GM08714 (cell line): ENCODE results near the gene SUFU.
A peak's percentile ranks its signal among the peaks of the same experiment; 100 is the strongest.

Experiments
- H3K4me3 ChIP-seq: fragments of 200-500 bp; sonication (Bioruptor generic); 2 replicates; pipeline ENCODE4 v1.5.1; 2014; ENCODE audit warnings: mild to moderate bottlenecking, low read length, inconsistent platforms
- ZNF274 ChIP-seq: IDR thresholded peaks from 2 replicates; pipeline ENCODE4 v1.6.1; 2012; ENCODE audit warnings: mild to moderate bottlenecking, low read depth, low read length

SUFU gene

GRCh38 chr10:102643336-102644065 lies 139.7 kb downstream of the SUFU start:
- TF ChIP-seq ZNF274, result no peak
- peak overlapping the region; percentile 68 for H3K4me3 ChIP-seq

DNA sequence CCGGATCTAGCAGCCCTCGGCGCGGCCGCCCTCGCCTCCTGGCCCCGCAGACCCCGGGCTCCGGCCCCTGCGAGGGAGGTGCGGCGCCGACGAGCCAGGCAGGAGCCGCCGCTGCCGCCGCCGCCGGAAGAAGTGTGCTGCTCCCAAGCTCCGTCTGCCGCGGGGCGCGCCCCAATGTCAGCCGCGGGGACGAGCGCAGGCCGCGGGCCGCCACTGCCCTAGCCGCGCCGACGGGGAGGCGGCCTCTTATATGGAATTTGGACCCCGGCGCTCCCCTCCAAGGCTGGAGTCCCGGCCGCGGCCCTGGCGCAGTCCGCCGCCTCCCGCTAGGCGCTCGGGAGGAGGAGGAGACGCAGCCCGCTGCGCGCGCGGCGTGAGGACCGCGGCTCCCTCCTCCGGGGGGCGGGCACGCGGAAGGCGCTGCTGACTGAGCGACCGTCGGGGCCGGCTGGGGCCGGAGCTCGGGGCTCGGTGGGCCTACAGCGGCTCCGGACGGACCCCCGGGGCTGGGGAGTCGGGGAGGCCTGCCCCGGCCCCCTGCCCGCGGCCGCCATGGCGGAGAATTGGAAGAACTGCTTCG lies 140.4 kb downstream of the SUFU start, which contains the start of gene TRIM8:
Gene TRIM8 (plus strand): TSS at position 414 of the 580 bp plus-strand sequence. CDS start 139 bp downstream, at position 553.
- peak within 1 kb of the TSS; percentile 68 for H3K4me3 ChIP-seq

DNA sequence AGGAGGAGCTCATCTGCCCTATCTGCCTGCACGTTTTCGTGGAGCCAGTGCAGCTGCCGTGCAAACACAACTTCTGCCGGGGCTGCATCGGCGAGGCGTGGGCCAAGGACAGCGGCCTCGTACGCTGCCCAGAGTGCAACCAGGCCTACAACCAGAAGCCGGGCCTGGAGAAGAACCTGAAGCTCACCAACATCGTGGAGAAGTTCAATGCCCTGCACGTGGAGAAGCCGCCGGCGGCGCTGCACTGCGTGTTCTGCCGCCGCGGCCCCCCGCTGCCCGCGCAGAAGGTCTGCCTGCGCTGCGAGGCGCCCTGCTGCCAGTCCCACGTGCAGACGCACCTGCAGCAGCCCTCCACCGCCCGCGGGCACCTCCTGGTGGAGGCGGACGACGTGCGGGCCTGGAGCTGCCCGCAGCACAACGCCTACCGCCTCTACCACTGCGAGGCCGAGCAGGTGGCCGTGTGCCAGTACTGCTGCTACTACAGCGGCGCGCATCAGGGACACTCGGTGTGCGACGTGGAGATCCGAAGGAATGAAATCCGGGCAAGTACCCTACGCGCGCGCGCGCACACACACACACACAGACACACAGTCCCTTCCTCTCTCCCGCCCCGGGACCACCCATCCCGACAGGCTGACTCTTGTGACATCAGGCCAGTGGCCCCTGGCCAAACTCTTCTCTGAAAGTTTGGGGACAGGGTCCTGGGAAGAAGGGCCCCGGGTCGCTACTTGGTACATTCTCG lies 141.0 kb downstream of the SUFU start:
- no peak for TF ChIP-seq ZNF274
- H3K4me3 ChIP-seq, result peak overlapping the region; percentile 68

More for the DNA sequence above, 140.4 kb downstream of the SUFU start, which contains the start of gene TRIM8:
- TF ChIP-seq ZNF274, result no peak

- no peak for TF ChIP-seq ZNF274
- peak overlapping the region; percentile 68 for H3K4me3 ChIP-seq
Measured at GRCh38 chr10:102645388-102645740, 141.6 kb downstream of the SUFU start.

DNA sequence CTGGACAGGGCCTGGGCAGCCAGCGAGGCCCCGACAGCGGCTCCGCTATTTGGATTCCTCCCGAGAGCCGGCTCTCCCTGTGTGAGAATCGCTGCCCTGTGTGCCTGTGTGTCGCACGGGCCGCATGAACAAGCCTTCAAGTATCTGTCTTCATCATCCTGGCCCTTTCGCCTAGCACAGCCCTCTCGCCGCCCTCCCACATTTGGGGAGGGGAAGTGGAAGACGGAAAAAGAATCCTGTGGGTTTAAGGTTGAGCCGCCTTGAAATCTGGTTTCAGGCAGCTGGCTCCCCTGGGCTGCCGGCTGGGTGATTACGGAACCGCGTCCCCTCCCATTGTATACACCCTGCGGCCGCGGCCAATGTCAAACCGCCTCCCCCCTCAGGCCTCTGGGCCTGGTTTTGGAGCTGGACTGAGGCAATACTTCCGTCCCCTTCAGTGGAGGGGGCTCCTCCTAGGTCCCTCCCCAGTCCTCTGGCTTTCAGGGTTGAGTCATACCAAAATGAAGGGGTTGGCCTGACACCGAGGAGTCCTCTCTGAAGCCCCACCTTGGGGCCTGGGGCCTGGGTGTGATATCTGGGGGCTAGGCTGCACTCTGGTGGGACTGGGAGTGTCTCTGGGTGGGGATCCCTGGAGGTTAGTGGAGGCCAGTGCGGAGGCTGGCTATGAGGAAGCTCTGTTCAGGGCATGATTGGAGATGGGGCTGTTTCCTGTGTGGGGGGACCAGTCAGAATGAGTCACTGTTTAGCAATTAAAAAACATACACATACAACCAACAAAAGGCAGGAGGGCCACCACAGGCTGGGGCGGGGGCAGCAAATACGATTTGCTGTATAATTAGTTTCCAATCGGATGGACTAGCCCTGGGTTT lies 142.2 kb downstream of the SUFU start:
- TF ChIP-seq ZNF274, result no peak

GRCh38 chr10:102646610-102647442 lies 143.1 kb downstream of the SUFU start:
- no peak for TF ChIP-seq ZNF274
- H3K4me3 ChIP-seq, result peak overlapping the region; percentile 68; the same call in 1 of the 2 replicates

More for the DNA sequence above, 142.2 kb downstream of the SUFU start:
- peak overlapping the region; percentile 68 for H3K4me3 ChIP-seq

GRCh38 chr10:102647443-102648268 lies 143.9 kb downstream of the SUFU start:
- TF ChIP-seq ZNF274, result no peak
- peak overlapping the region; percentile 68; the same call in 1 of the 2 replicates for H3K4me3 ChIP-seq

DNA sequence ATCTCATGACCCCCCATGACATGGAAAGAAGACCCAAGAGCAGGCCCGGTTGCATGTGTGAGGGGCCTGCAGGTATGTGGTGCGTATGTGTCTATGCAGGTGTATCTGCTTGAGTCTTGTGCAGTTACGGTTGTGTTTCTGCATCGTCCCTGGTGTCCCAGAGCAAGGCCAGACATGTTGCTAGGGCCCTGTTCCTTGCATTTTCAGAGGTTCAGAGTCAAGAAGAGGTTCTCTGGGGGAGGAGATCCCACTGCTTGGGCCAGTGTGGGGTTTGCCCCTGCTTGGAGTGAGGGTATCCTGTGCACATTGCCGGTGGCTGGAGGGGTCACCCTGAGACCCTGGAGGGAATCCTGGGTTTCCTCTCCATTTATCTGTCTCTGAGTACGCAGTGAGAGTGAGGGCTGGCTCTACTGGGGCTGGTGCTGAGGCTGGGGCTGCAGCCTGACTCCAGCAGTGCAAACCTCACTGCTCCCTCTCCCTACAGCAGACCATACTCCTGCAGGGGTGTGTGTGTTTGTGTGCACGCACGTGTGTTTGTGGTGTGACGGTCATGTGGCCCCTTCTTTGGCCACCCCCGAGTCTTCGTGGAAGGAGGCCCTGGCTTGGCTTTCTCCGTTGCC lies 144.6 kb downstream of the SUFU start:
- H3K4me3 ChIP-seq, result peak overlapping the region; percentile 68; the same call in 1 of the 2 replicates
- TF ChIP-seq ZNF274, result no peak

GRCh38 chr10:102648889-102649796 lies 145.4 kb downstream of the SUFU start:
- peak overlapping the region; percentile 14; the same call in 1 of the 2 replicates for H3K4me3 ChIP-seq
- no peak for TF ChIP-seq ZNF274

- TF ChIP-seq ZNF274, result no peak
- peak overlapping the region; percentile 14; the same call in 1 of the 2 replicates for H3K4me3 ChIP-seq
Measured at GRCh38 chr10:102649797-102650654, 146.3 kb downstream of the SUFU start.
